HPDE6-E6E7 (cell line): ENCODE measurements around the gene SEMA7A.
"Not testable (repeated sequence)": the region's sequence is repeated elsewhere in the genome, so short reads cannot be mapped to it uniquely, and the experiment has no call there.

ENCODE experiments used
- DNase-seq: peaks from one replicate; pipeline ENCODE4 v3.0.0; 2011; ENCODE audit warnings: missing footprints; ENCODE audit errors: extremely low spot score

The SEMA7A gene, protein sequence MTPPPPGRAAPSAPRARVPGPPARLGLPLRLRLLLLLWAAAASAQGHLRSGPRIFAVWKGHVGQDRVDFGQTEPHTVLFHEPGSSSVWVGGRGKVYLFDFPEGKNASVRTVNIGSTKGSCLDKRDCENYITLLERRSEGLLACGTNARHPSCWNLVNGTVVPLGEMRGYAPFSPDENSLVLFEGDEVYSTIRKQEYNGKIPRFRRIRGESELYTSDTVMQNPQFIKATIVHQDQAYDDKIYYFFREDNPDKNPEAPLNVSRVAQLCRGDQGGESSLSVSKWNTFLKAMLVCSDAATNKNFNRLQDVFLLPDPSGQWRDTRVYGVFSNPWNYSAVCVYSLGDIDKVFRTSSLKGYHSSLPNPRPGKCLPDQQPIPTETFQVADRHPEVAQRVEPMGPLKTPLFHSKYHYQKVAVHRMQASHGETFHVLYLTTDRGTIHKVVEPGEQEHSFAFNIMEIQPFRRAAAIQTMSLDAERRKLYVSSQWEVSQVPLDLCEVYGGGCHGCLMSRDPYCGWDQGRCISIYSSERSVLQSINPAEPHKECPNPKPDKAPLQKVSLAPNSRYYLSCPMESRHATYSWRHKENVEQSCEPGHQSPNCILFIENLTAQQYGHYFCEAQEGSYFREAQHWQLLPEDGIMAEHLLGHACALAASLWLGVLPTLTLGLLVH

DNA sequence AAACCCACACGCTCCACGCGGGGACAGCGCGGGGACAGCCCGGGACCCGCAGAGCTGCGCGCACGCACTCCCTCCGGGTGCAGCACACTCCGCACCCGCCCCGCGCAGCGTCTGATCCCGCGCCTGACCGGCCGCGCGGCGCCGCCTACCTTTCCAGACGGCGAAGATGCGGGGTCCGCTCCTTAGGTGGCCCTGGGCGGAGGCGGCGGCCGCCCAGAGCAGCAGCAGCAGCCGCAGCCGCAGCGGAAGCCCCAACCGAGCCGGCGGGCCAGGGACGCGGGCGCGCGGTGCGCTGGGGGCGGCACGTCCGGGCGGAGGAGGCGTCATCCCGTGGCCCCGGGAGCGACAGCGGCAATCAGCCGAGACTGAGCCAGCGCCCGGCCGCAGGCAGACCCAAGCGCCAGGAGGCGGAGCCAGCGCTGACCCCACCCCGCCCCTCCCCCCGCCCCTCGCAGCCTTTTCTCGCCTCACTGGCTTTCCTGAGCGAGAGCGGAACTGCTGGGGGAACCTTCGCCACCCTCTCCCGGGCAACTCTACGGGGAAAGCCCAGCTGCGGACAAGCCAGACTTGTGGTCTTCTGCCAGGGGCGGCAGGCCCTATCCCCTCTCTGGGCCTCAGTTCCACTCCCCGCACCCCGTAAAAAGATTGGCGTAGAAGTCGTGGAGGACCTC, at the start of gene SEMA7A:
TSS of gene SEMA7A (minus strand) at position 367 of the 671 bp plus-strand sequence. CDS start at position 327, 40 bp downstream.
- DNase-seq: peak; percentile 86

DNA sequence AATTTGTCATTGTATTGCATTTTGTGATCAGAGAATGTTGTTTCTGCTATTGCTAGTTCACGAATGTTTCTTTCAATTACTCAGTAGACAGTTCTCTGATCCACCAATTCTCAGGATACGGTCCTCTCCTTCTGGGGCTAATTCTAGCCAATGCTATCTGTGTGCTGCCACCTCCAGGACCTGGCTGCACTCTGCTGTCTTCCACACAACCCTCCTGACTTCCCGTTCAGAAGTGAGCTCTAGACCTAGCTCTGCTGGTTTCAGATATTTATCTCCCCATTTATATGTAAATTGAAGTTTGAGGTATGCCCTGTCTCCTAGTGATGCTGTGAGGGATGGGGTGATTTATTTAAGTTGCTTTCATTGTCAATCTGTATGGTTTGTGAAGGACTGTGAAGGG, 48.9 kb upstream of the SEMA7A start:
- no peak for DNase-seq

GRCh38 chr15:74480364-74480763, 46.6 kb upstream of the SEMA7A start:
- DNase-seq: not testable (repeated sequence)

DNA sequence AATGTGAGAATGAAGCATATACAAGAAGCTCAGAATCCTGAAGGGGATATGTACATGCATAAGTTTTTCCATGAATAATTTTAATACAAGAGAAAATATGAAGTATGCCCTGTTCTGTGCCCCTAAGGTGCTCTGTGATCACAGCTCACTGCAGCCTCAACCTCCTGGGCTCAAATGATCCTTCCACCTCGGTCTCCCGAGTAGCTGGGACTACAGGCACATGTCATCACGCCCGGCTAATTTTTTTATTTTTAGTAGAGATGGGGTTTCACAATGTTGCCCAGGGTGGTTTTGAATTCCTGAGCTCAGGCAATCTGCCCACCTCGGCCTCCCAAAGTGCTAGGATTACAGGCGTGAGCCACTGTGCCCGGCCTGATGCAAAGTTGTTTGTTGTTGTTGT, 37.9 kb upstream of the SEMA7A start:
- not testable (repeated sequence) for DNase-seq

DNA sequence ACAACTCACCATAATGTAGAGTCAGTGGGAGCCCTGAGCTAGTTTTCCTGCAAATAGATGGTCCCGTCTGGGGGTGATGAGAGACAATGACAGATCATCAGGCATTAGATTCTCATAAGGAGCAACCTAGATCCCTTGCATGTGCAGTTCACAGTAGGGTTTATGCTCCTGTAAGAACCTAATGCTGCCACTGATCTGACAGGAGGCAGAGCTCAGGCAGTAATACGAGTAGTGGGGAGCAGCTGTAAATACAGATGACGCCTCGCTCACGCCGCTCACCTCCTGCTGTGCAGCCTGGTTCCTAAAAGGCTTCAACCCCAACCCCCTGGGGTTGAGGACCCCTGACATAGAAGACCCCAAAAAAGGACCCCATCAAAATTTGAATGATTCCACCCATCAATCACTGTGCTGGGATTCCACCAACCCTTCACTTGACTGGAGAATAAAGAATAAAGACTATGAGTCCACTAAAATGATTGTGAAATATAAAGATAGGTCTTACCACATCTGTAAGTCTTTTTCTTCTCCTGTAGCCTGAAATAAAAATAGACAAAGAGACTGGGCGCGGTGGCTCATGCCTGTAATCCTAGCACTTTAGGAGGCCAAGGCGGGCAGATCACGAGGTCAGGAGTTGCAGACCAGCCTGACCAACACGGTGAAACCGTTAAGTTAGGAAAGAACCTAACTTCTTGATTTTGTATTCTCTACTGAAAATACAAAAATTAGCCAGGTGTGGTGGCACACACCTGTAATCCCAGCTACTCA, 37.1 kb upstream of the SEMA7A start:
- DNase-seq: no peak

- no peak for DNase-seq
These were observed 34.7 kb upstream of the SEMA7A start for GRCh38 chr15:74468341-74469032.

DNA sequence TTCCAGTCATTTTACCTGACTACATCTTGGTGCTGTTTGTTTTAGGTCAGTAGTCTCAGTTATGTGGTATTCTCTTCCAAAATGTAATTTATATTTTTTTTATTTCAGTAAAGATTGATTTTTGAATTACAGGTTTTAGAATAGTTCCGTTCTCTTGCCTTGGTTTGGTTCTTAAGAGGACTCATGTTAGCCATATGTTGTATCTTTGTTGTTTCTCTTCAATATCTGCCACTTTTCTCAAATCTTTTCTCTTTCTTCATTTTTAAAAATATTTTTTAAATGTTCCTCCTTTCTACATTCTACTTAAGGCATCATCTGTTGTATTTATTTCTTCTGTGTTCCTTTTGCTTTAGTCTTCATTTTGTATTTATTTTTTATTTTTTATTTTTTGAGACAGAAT, 32.8 kb upstream of the SEMA7A start:
- DNase-seq: no peak

DNA sequence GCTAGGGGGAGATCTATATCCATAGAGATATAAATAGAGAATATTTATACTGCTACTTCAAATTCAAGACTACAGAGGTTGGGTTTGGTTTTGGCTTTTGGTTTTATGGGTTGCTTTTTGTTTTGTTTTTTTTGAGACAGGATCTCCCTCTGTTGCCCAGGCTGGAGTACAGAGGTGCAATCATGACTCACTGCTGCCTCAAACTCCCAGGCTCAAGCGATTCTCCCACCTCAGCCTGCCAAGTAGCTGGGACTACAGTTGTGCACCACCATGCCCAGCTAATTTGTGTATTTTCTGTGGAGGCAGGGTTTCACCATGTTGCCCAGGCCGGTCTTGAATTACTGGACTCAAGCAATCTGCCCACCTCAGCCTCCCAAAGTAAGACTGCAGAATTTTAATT, 31.1 kb upstream of the SEMA7A start:
- DNase-seq: no peak

DNA sequence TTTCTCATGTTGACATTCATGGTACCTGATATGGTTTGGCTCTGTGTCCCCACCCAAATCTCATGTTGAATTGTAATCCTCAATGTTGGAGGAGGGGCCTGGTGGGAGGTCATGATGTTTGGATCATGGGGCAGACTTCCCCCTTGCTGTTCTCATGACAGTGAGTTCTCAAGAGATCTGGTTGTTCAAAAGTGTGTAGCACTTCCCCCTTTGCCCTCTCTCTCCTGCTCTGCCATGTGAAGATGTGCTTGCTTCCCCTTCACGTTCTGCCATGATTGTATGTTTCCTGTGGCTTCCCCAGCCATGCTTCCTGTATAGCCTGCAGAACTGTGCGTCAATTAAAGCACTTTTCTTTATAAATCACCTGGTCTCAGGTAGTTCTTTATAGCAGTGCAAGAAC, 30.5 kb upstream of the SEMA7A start:
- no peak for DNase-seq

- DNase-seq: no peak
These were observed 29.9 kb upstream of the SEMA7A start for GRCh38 chr15:74463634-74464033.

DNA sequence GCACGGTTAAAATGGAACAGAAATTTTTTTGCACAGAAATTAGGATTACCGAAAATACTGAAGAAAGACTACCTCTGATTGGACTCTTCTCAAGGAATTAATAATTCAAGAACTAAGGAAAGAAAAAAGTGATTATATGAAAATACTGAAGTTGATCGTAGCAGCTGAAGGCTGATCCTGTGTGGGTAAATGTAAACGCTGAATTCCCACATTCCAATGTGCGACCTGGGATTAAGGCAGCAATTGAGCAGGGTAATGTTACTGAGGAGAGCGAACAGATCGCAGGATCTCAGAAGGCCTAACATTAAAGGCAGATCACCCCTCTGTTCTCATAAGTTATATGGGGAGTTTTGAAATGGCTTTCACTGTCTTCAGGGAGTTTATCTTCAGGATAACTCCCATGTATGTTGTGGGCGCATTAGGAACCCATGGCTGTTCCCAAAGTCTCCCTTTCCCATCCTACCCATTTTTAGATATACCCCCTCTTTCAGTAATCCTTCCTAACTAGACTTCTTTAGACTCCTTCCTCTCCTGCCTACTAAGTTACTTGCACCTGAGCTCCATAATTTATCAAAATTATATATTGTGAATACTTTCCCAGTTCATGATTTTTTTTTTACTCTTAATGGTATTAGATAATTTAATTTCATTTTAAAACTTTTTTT, 28.2 kb upstream of the SEMA7A start:
- no peak for DNase-seq

DNA sequence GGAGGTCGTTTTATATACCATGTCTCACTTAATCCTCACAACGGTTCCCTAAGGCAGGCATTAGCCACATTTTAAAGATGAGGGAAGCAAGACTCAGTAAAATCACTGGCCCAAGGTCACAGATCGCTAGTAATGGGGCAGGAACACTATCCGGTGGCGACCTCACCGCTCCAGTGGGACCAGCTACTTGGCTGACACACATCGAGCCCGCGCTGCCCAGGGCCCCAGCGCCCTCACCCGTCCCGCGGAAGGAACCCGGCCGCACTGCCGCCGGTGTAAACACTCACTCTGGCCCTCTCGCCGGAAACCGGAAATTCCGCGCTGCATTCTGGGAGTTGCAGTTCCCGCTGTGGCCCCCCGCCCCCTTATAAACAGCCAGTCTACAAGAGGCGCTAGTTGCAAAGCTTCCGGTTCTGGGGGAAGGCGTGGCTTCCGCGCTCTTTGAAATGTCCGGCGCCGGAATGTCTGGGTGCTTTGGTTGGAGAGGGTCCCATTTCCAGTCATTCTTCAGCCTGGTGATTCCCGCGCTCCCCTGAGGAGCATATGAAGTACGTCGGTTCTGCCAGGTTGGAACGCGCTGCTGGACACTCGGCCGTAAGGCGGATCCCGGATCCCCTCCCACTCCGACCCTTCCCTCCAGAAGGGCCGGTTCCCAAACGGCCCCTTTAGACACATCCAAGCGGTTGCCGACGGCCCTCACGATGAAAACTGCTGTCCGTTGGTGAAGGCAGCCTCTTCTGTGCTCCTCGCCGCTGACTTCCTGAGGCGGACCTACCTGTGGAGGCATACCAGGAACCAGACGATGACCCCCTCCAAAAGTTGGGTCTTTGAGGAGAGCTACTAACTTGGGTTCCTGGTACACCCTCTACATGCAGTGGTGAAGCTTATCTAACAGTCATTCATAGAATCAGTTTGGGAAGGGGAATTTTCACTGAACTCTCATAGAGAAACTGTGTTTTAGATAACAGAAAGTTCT, 27.4 kb upstream of the SEMA7A start, which contains the start of gene UBL7:
TSS of gene UBL7 (minus strand) at position 290 of the 976 bp plus-strand sequence. CDS start 2,293 bp downstream, outside the sequence.
- peak; percentile 94 for DNase-seq

GRCh38 chr15:74460298-74460697, 26.5 kb upstream of the SEMA7A start:
- no peak for DNase-seq

- DNase-seq: not testable (repeated sequence)
These were observed 26.0 kb upstream of the SEMA7A start for GRCh38 chr15:74459798-74460197.

- DNase-seq: no peak
These were observed 24.7 kb upstream of the SEMA7A start for GRCh38 chr15:74458473-74458872.

DNA sequence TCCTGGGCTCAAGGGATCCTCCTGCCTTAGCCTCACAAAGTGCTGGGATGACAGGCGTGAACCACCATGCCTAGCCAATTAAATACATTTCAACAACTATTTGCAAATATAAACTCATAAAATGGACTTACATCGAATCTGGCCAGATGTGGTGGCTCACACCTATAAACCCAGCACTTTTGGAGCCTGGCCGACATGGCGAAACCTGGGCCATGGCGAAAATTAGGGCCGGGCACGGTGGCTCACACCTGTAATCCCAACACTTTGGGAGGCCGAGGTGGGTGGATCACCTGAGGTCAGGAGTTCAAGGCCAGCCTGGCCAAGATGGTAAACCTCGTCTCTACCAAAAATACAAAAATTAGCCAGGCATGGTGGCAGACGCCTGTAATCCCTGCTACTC, 23.3 kb upstream of the SEMA7A start:
- not testable (repeated sequence) for DNase-seq

GRCh38 chr15:74454764-74455500, 21.2 kb upstream of the SEMA7A start:
- DNase-seq: no peak

- DNase-seq: no peak
These were observed 20.4 kb upstream of the SEMA7A start for GRCh38 chr15:74453925-74454763.
